GM12878 (cell line): Measurements from ENCODE around the gene SPON2. TPM values are rescaled to one million over a fixed set of nuclear protein-coding genes. Genes with fewer than 3 reads are reported as not detected.

ENCODE experiments used
- ATAC-seq: fragments of 200-7000 bp; cut with Tn5 transposase; 3 replicates; pipeline ENCODE4 v1.9.1; 2020; ENCODE audit warnings: mild to moderate bottlenecking, moderate library complexity
- BruUV-seq: library from RNA; stranded (reverse); fragments of 400-500 nt; replicated peaks from 2 replicates; lab custom pipeline; 2021; lab: Mats Ljungman, UMichigan
- CTCF ChIA-PET: fragments of 300-600 bp; sonication (Branson Sonifier 250); formaldehyde crosslinking; extraction: SDS; loops from one replicate; lab custom pipeline; 2021; ENCODE audit warnings: inconsistent platforms; lab: Yijun Ruan, JAX
- POLR2A ChIA-PET: fragments of 350-600 bp; formaldehyde crosslinking; extraction: SDS; loops from one replicate; lab custom pipeline; 2021; ENCODE audit warnings: inconsistent platforms; lab: Charles Lee
- RAD21 ChIA-PET: fragments of 300-600 bp; sonication (Branson Sonifier 250); formaldehyde crosslinking; loops from one replicate; lab custom pipeline; 2023; ENCODE audit warnings: antibody characterized with exemption; ENCODE audit not compliant: unreplicated experiment; lab: Charles Lee
- SMC1A ChIA-PET: fragments of 300-600 bp; sonication (Branson Sonifier 250); formaldehyde crosslinking; loops from one replicate; lab custom pipeline; 2023; ENCODE audit not compliant: unreplicated experiment, uncharacterized antibody; lab: Charles Lee
- DNase-seq: peaks from one replicate; pipeline ENCODE4 v3.0.0-alpha.2; 2011; ENCODE audit warnings: low read depth, low spot score
- FAIRE-seq: peaks from 3 replicates; lab custom pipeline; 2011; peaks lifted over from hg19 to GRCh38; lab: Jason Lieb, UNC
- H2AFZ ChIP-seq: 2 replicates; pipeline ENCODE4 v1.6.0; 2011; ENCODE audit warnings: low read depth, low read length, control low read depth; ENCODE audit not compliant: control insufficient read depth
- H3K27ac ChIP-seq: 2 replicates; pipeline ENCODE4 v1.5.1; 2011; ENCODE audit warnings: control low read depth; ENCODE audit not compliant: control insufficient read depth, insufficient read depth
- H3K27me3 ChIP-seq, 2 experiments: replicated peaks in 1 of 2; 2 replicates each; pipeline versions ENCODE4 v1.6.0 to v1.6.1; 2011; ENCODE audit warnings: low read length in 1 of 2; ENCODE audit not compliant: control insufficient read depth in 2 of 2, insufficient read depth in 2 of 2
- H3K36me3 ChIP-seq, 2 experiments: 2 replicates each; pipeline ENCODE4 v1.5.1; 2011; ENCODE audit warnings: low read length in 1 of 2; ENCODE audit not compliant: control insufficient read depth in 2 of 2, insufficient read depth in 2 of 2
- H3K4me1 ChIP-seq: 2 replicates; pipeline ENCODE4 v1.6.1; 2011; ENCODE audit warnings: mild to moderate bottlenecking, low read length, moderate library complexity, mixed read lengths; ENCODE audit not compliant: control insufficient read depth, insufficient read depth
- H3K4me2 ChIP-seq: 2 replicates; pipeline ENCODE4 v1.6.0; 2011; ENCODE audit warnings: control low read depth; ENCODE audit not compliant: control insufficient read depth, insufficient read depth
- H3K4me3 ChIP-seq: fragments of 200-600 bp; sonication (generic); 2 replicates; pipeline ENCODE4 v1.5.1; 2016
- H3K79me2 ChIP-seq: 2 replicates; pipeline ENCODE4 v1.6.0; 2011; ENCODE audit warnings: low read length; ENCODE audit not compliant: control insufficient read depth, insufficient read depth
- H3K9ac ChIP-seq: 2 replicates; pipeline ENCODE4 v1.8.0; 2011; ENCODE audit warnings: low read length, control low read depth, mixed read lengths; ENCODE audit not compliant: control insufficient read depth, insufficient read depth
- H3K9me3 ChIP-seq: replicated peaks from 3 replicates; pipeline ENCODE4 v1.5.1; 2011; ENCODE audit warnings: mild to moderate bottlenecking, low read length; ENCODE audit not compliant: control insufficient read depth, insufficient read depth
- H4K20me1 ChIP-seq: 2 replicates; pipeline ENCODE4 v1.6.0; 2011; ENCODE audit not compliant: control insufficient read depth, insufficient read depth
- CHD2 ChIP-seq: IDR thresholded peaks from 2 replicates; pipeline ENCODE4 v1.6.1; 2011; ENCODE audit warnings: low read depth, low read length, improper control_type of control experiment, borderline replicate concordance
- DPF2 ChIP-seq: fragments of 450-650 bp; IDR thresholded peaks from 2 replicates; pipeline ENCODE4 v1.6.1; 2017; ENCODE audit warnings: mild to moderate bottlenecking
- ESRRA ChIP-seq: IDR thresholded peaks from 2 replicates; pipeline ENCODE4 v1.6.1; 2012; ENCODE audit warnings: mild to moderate bottlenecking, low read length, improper control_type of control experiment
- JUNB ChIP-seq: IDR thresholded peaks from 2 replicates; pipeline ENCODE4 v1.6.1; 2016; ENCODE audit warnings: antibody characterized with exemption, mild to moderate bottlenecking
- MTA2 ChIP-seq: fragments of 450-650 bp; IDR thresholded peaks from 2 replicates; pipeline ENCODE4 v1.6.1; 2016; ENCODE audit warnings: low read depth, mild to moderate bottlenecking, moderate library complexity
- NR2F1 ChIP-seq: fragments of 450-650 bp; conservative IDR thresholded peaks from 2 replicates; pipeline ENCODE4 v1.6.1; 2017; ENCODE audit warnings: mild to moderate bottlenecking
- NRF1 ChIP-seq: conservative IDR thresholded peaks from 2 replicates; pipeline ENCODE4 v1.6.1; 2011; ENCODE audit warnings: mild to moderate bottlenecking, low read depth, low read length, improper control_type of control experiment
- SIX5 ChIP-seq: IDR thresholded peaks from 2 replicates; pipeline ENCODE4 v1.6.1; 2011; ENCODE audit warnings: mild to moderate bottlenecking, low read depth, low read length, moderate library complexity; ENCODE audit not compliant: severe bottlenecking
- SMC3 ChIP-seq: IDR thresholded peaks from 2 replicates; pipeline ENCODE4 v1.6.1; 2011; ENCODE audit warnings: low read length, improper control_type of control experiment, borderline replicate concordance
- WGBS: methylation state at CpG from one replicate; pipeline ENCODE4 v1.1.6; 2016; ENCODE audit warnings: low lambda C conversion rate; ENCODE audit not compliant: insufficient replicate concordance, insufficient coverage; ENCODE audit errors: missing lambda C conversion rate; 5-methylcytosine and 5-hydroxymethylcytosine counted together
- in situ Hi-C: fragments of 300-500 bp; cut with MboI; formaldehyde crosslinking; loops from 9 replicates; pipeline ENCODE4 v1.14.3; 2018; ENCODE audit warnings: mixed read lengths
- intact Hi-C: fragments of 100-400 bp; cut with micrococcal nuclease; formaldehyde crosslinking; loops from one replicate; pipeline ENCODE4 v1.14.2; 2022; ENCODE audit not compliant: unreplicated experiment
- polyA plus RNA-seq, 11 experiments: library from polyadenylated mRNA; depleted of rRNA in 4 of 11; unstranded in 6 of 11; stranded (reverse) in 5 of 11; fragments of >200 nt; fragmentation: Nextera tagmentation in 4 of 11; fragmentation: Illumina TruSeq in 1 of 11; extraction: Ambion mirVana in 4 of 11; extraction: Trizol in 1 of 11; gene quantifications; 1 replicate in 1 of 11; 2 replicates in 10 of 11; pipeline versions ENCODE4 v1.2.1 to v1.2.3, GENCODE V29; 2011 to 2016; ENCODE audit warnings: inconsistent platforms in 2 of 11, missing spikeins in 2 of 11, low read depth in 1 of 11
- total RNA-seq, 4 experiments: library from RNA; depleted of rRNA in 3 of 4; stranded (reverse); fragments of >200 nt in 3 of 4; fragmentation: Illumina TruSeq in 1 of 4; extraction: Trizol in 1 of 4; gene quantifications; 2 replicates each; pipeline versions ENCODE4 v1.2.1 to v1.2.3, GENCODE V29; 2013 to 2021
- TF ChIP-seq, protein P1 (sequence below): fragments of 450-650 bp; IDR thresholded peaks from 2 replicates; pipeline ENCODE4 v1.6.1; 2017; ENCODE audit warnings: low read depth, mild to moderate bottlenecking, moderate library complexity
- TF ChIP-seq, protein P2 (sequence below): IDR thresholded peaks from 2 replicates; pipeline ENCODE4 v1.6.1; 2011; ENCODE audit warnings: borderline replicate concordance, low read depth, mild to moderate bottlenecking, moderate library complexity, low read length; ENCODE audit not compliant: insufficient read depth, poor library complexity, severe bottlenecking

Gene SPON2
- total and polyA plus RNA-seq, 10 of the 15 experiments (the other 5 are each of a cell fraction or from before 2014, with no cell fraction given), result 1.1 to 11.2 (median 7.3) TPM

DNA sequence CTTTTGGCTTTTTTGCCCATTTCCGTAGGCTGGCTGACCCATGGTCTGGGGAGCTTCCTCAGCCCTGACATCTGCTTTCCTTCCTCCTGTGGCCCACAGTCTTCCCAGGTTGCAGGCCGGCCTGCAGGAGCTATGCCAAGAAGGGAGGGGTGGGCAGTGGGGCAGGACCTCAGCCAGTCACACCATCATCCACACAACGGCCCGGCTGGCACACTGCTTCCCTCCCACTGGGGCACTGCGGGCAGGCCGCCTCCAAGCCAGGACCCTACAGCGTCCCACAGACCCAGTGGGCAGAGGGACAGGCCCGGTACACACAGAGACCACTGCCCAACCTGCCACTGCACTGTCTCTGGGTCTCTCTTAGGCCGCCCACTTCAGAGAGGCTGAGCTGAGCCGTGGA, 38.6 kb upstream of the SPON2 start:
- ChIA-PET RAD21 (no interaction called here), POLR2A (no interaction called here), CTCF (no interaction called here), SMC1A (no interaction called here)
- Histone ChIP-seq H3K79me2 (no peaks in the 10 kb centered on the region), H3K9me3 (no peaks in the 10 kb centered on the region), H3K9ac (no peak overlapping the region), H3K27me3 (no peaks in the 10 kb centered on the region), H3K4me2 (no peak overlapping the region), H3K4me3 (no peak overlapping the region), H3K36me3 (peaks cover 13 to 30% of the 10 kb centered on the region in 2 experiments), H2AFZ (no peak overlapping the region), H3K27ac (no peak overlapping the region), H4K20me1 (no peaks in the 10 kb centered on the region), H3K4me1 (peaks cover 13% of the 10 kb centered on the region)
- in situ Hi-C loops (no loop called here), intact Hi-C loops (no loop called here)
- ATAC-seq (no peak), FAIRE-seq (no peak), DNase-seq (no peak)
- no TSS peak for BruUV-seq
- TF ChIP-seq, protein P1, sequence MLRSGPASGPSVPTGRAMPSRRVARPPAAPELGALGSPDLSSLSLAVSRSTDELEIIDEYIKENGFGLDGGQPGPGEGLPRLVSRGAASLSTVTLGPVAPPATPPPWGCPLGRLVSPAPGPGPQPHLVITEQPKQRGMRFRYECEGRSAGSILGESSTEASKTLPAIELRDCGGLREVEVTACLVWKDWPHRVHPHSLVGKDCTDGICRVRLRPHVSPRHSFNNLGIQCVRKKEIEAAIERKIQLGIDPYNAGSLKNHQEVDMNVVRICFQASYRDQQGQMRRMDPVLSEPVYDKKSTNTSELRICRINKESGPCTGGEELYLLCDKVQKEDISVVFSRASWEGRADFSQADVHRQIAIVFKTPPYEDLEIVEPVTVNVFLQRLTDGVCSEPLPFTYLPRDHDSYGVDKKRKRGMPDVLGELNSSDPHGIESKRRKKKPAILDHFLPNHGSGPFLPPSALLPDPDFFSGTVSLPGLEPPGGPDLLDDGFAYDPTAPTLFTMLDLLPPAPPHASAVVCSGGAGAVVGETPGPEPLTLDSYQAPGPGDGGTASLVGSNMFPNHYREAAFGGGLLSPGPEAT, result no peak
- TF ChIP-seq NR2F1, result no peak
- TF ChIP-seq MTA2, result no peak
- TF ChIP-seq, protein P2, sequence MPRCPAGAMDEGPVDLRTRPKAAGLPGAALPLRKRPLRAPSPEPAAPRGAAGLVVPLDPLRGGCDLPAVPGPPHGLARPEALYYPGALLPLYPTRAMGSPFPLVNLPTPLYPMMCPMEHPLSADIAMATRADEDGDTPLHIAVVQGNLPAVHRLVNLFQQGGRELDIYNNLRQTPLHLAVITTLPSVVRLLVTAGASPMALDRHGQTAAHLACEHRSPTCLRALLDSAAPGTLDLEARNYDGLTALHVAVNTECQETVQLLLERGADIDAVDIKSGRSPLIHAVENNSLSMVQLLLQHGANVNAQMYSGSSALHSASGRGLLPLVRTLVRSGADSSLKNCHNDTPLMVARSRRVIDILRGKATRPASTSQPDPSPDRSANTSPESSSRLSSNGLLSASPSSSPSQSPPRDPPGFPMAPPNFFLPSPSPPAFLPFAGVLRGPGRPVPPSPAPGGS, result no peak
- no peak for TF ChIP-seq DPF2
- TF ChIP-seq ESRRA, result no peak
- no peak for TF ChIP-seq SIX5
- no peak for TF ChIP-seq SMC3
- TF ChIP-seq NRF1, result no peak
- TF ChIP-seq JUNB, result no peak
- no peak for TF ChIP-seq CHD2
- WGBS, result 94% methylated on average over 10 of the region's 10 CpGs
